Posterior vena cava (tissue), 2 donors: ENCODE results near the gene TIMD4. TPM values are rescaled to one million over a fixed set of nuclear protein-coding genes. Genes with fewer than 3 reads are reported as not detected.
"Not testable (repeated sequence)": the region's sequence is repeated elsewhere in the genome, so short reads cannot be mapped to it uniquely, and the experiment has no call there.

Experiments used
- DNase-seq: peaks from one replicate; pipeline ENCODE4 v3.0.0-alpha.2; 2020; ENCODE audit warnings: low spot score
- intact Hi-C, 2 donors: fragments of 100-400 bp; cut with DNase I; formaldehyde crosslinking; loops; one replicate each; pipeline versions ENCODE4 v1.14.1 to v1.14.2; 2022 to 2023
- total RNA-seq, 2 donors: library from RNA; stranded (reverse); fragmentation: NEBNext Ultra II Directional; extraction: Animal tissue kit (Norgen Biotek cat#: 25700); gene quantifications; one replicate each; pipeline ENCODE4 v1.2.1, GENCODE V29; 2021
- donor health status: DM: yes; HTN: yes; CAD: no.
- donor health status: DM: yes; HTN: yes; CAD: no.

The TIMD4 gene
- total RNA-seq, 2 donors from 2014 or later = 0.42 TPM; not detected in 1

GRCh38 chr5:156927545-156927944 lies 35.5 kb downstream of the TIMD4 start:
- intact Hi-C loops = no loop called here
- DNase-seq = no peak

- intact Hi-C loops, DNase-seq: not testable (repeated sequence)
These were observed 37.3 kb downstream of the TIMD4 start for GRCh38 chr5:156925767-156926166.

GRCh38 chr5:156922207-156922792 lies 40.7 kb downstream of the TIMD4 start:
- no peak for DNase-seq
- intact Hi-C loops = no loop called here

GRCh38 chr5:156920861-156921431 lies 42.1 kb downstream of the TIMD4 start:
- intact Hi-C loops = no loop called here
- DNase-seq = no peak

GRCh38 chr5:156920042-156920860 lies 42.8 kb downstream of the TIMD4 start:
- intact Hi-C loops = no loop called here

GRCh38 chr5:156918311-156918845 lies 44.6 kb downstream of the TIMD4 start:
- intact Hi-C loops = no loop called here
- DNase-seq = no peak

More at GRCh38 chr5:156920042-156920860, 42.8 kb downstream of the TIMD4 start:
- no peak for DNase-seq

- intact Hi-C loops = no loop called here
- no peak for DNase-seq
These were observed 48.7 kb downstream of the TIMD4 start for GRCh38 chr5:156914371-156914737.

- intact Hi-C loops = no loop called here
- no peak for DNase-seq
These were observed 49.2 kb downstream of the TIMD4 start for GRCh38 chr5:156913719-156914370.

GRCh38 chr5:156913355-156913718 lies 49.7 kb downstream of the TIMD4 start:
- intact Hi-C loops = no loop called here
- DNase-seq = no peak

- DNase-seq = no peak
- intact Hi-C loops = no loop called here
These were observed 50.2 kb downstream of the TIMD4 start for GRCh38 chr5:156912869-156913268.

- intact Hi-C loops = no loop called here
- DNase-seq = no peak
These were observed 53.8 kb downstream of the TIMD4 start for GRCh38 chr5:156909180-156909579.

- intact Hi-C loops = no loop called here
- no peak for DNase-seq
These were observed 55.4 kb downstream of the TIMD4 start for GRCh38 chr5:156907667-156908066.

GRCh38 chr5:156906807-156907206 lies 56.2 kb downstream of the TIMD4 start:
- no peak for DNase-seq
- intact Hi-C loops = no loop called here

- DNase-seq = no peak
- intact Hi-C loops = no loop called here
These were observed 66.5 kb downstream of the TIMD4 start for GRCh38 chr5:156896546-156896945.

- intact Hi-C loops = no loop called here
- no peak for DNase-seq
These were observed 69.5 kb downstream of the TIMD4 start for GRCh38 chr5:156893517-156893916.

- no peak for DNase-seq
- intact Hi-C loops = no loop called here
These were observed 70.2 kb downstream of the TIMD4 start for GRCh38 chr5:156892864-156893263.

GRCh38 chr5:156892223-156892622 lies 70.8 kb downstream of the TIMD4 start:
- DNase-seq = no peak
- intact Hi-C loops = no loop called here

- DNase-seq = no peak
- intact Hi-C loops = no loop called here
These were observed 74.5 kb downstream of the TIMD4 start for GRCh38 chr5:156888520-156888919.

GRCh38 chr5:156883316-156883875 lies 79.6 kb downstream of the TIMD4 start:
- no peak for DNase-seq
- intact Hi-C loops = loop anchor here in 1 of 2 donors (5.0 kb wide), 1 partner anchor 281 kb away; no protein-coding TSS in a partner anchor
